H1 (cell line): ENCODE measurements around the gene PTPRD. TPM values are rescaled to one million over a fixed set of nuclear protein-coding genes. Genes with fewer than 3 reads are reported as not detected.

Experiments used
- CTCF ChIA-PET: fragments of 300-600 bp; sonication (Branson Sonifier 250); formaldehyde crosslinking; loops from one replicate; lab custom pipeline; 2021; ENCODE audit not compliant: partially characterized antibody; lab: Charles Lee
- POLR2A ChIA-PET: fragments of 300-600 bp; sonication (Branson Sonifier 250); formaldehyde crosslinking; loops from one replicate; lab custom pipeline; 2021; ENCODE audit warnings: inconsistent platforms; ENCODE audit not compliant: partially characterized antibody; lab: Charles Lee
- DNase-seq, 2 experiments: peaks; one replicate each; pipeline versions ENCODE4 v3.0.0 to v3.0.0-alpha.2; 2010 to 2022; ENCODE audit warnings: low spot score in 2 of 2, low read depth in 1 of 2, mixed read lengths in 1 of 2
- FAIRE-seq: peaks from 2 replicates; lab custom pipeline; 2011; peaks lifted over from hg19 to GRCh38; lab: Jason Lieb, UNC
- H2AFZ ChIP-seq: 2 replicates; pipeline ENCODE4 v1.8.1; 2012; ENCODE audit warnings: low read length, inconsistent platforms
- H2AK5ac ChIP-seq: 2 replicates; pipeline ENCODE4 v1.6.1; 2013; ENCODE audit warnings: low read depth, low read length
- H2BK120ac ChIP-seq: replicated peaks from 2 replicates; pipeline ENCODE3; 2013; ENCODE audit warnings: low read depth, low read length, inconsistent platforms
- H2BK12ac ChIP-seq: 2 replicates; pipeline ENCODE4 v1.6.1; 2013; ENCODE audit warnings: low read depth, low read length
- H2BK15ac ChIP-seq: 2 replicates; pipeline ENCODE4 v1.6.1; 2013; ENCODE audit warnings: low read length
- H2BK20ac ChIP-seq: 2 replicates; pipeline ENCODE4 v1.6.1; 2013; ENCODE audit warnings: low read length
- H2BK5ac ChIP-seq: 2 replicates; pipeline ENCODE4 v1.6.1; 2013; ENCODE audit warnings: low read depth, low read length
- H3K14ac ChIP-seq: 2 replicates; pipeline ENCODE4 v1.6.1; 2013; ENCODE audit warnings: inconsistent platforms; ENCODE audit not compliant: insufficient read length
- H3K18ac ChIP-seq: 2 replicates; pipeline ENCODE4 v1.6.1; 2013; ENCODE audit warnings: low read length; ENCODE audit errors: extremely low read depth
- H3K23ac ChIP-seq: 2 replicates; pipeline ENCODE4 v1.6.1; 2013; ENCODE audit warnings: inconsistent platforms; ENCODE audit not compliant: insufficient read length
- H3K23me2 ChIP-seq: 2 replicates; pipeline ENCODE4 v1.6.1; 2013; ENCODE audit warnings: low read depth, low read length
- H3K27ac ChIP-seq: 2 replicates; pipeline ENCODE4 v1.6.1; 2011; ENCODE audit warnings: low read depth, low read length, inconsistent platforms
- H3K27me3 ChIP-seq, 4 experiments: replicated peaks in 1 of 4; 1 replicate in 1 of 4; 2 replicates in 3 of 4; pipeline versions ENCODE4 v1.6.1 to v1.8.1; 2011 to 2013; ENCODE audit warnings: low read length in 3 of 4, mild to moderate bottlenecking in 3 of 4, inconsistent platforms in 2 of 4, mixed read lengths in 2 of 4, moderate library complexity in 1 of 4; ENCODE audit not compliant: control insufficient read depth in 3 of 4, insufficient read depth in 3 of 4; ENCODE audit errors: extremely low read depth in 1 of 4
- H3K36me3 ChIP-seq, 4 experiments: 2 replicates each; pipeline versions ENCODE4 v1.6.1 to v1.8.1; 2011 to 2013; ENCODE audit warnings: mild to moderate bottlenecking in 4 of 4, low read length in 3 of 4, moderate library complexity in 2 of 4, control low read depth in 1 of 4, inconsistent platforms in 1 of 4; ENCODE audit not compliant: insufficient read depth in 4 of 4, control insufficient read depth in 2 of 4
- H3K4ac ChIP-seq: replicated peaks from 2 replicates; pipeline ENCODE3; 2013; ENCODE audit warnings: low read length, low read depth, mixed read lengths, inconsistent platforms; ENCODE audit not compliant: insufficient read length
- H3K4me1 ChIP-seq, 4 experiments: replicated peaks in 1 of 4; 1 replicate in 1 of 4; 2 replicates in 3 of 4; pipeline versions ENCODE4 v1.6.1 to v1.8.1; 2011 to 2013; ENCODE audit warnings: low read length in 3 of 4, inconsistent platforms in 2 of 4, mixed read lengths in 1 of 4; ENCODE audit not compliant: insufficient read depth in 4 of 4, control insufficient read depth in 3 of 4
- H3K4me2 ChIP-seq, 2 experiments: 2 replicates each; pipeline versions ENCODE4 v1.6.1 to v1.8.1; 2011 to 2013; ENCODE audit warnings: low read depth in 2 of 2, low read length in 2 of 2, control low read depth in 1 of 2, inconsistent platforms in 1 of 2, mild to moderate bottlenecking in 1 of 2; ENCODE audit not compliant: insufficient read depth in 1 of 2
- H3K4me3 ChIP-seq, 4 experiments: fragments of 200-600, 300-600 bp in 1 of 4; sonication (generic), shearing (Covaris generic), sonication (Bioruptor Twin) in 1 of 4; 2 replicates each; pipeline versions ENCODE4 v1.5.1 to v1.8.1; 2011 to 2016; ENCODE audit warnings: low read length in 4 of 4, low read depth in 3 of 4, control low read depth in 2 of 4, inconsistent platforms in 2 of 4, mild to moderate bottlenecking in 2 of 4, mixed read lengths in 1 of 4, moderate library complexity in 1 of 4; ENCODE audit not compliant: insufficient read depth in 2 of 4; ENCODE audit errors: extremely low read depth in 1 of 4
- H3K56ac ChIP-seq: replicated peaks from 2 replicates; pipeline ENCODE3; 2013; ENCODE audit warnings: low read depth, mild to moderate bottlenecking, mixed read lengths, low read length, inconsistent platforms; ENCODE audit not compliant: insufficient read length
- H3K79me1 ChIP-seq: 2 replicates; pipeline ENCODE4 v1.6.1; 2013; ENCODE audit warnings: low read depth, low read length, control low read depth
- H3K79me2 ChIP-seq, 2 experiments: 2 replicates each; pipeline versions ENCODE4 v1.6.1 to v1.8.1; 2012 to 2013; ENCODE audit warnings: low read length in 2 of 2, mild to moderate bottlenecking in 2 of 2, inconsistent platforms in 1 of 2; ENCODE audit not compliant: insufficient read depth in 2 of 2, control insufficient read depth in 1 of 2
- H3K9ac ChIP-seq, 4 experiments: replicated peaks in 1 of 4; 1 replicate in 1 of 4; 2 replicates in 3 of 4; pipeline versions ENCODE4 v1.6.1 to v1.8.1; 2011 to 2013; ENCODE audit warnings: low read depth in 3 of 4, low read length in 3 of 4, control low read depth in 2 of 4, mild to moderate bottlenecking in 2 of 4, moderate library complexity in 2 of 4, inconsistent platforms in 1 of 4; ENCODE audit errors: extremely low read depth in 1 of 4
- H3K9me3 ChIP-seq, 2 experiments: 2 replicates each; pipeline versions ENCODE4 v1.6.1 to v1.8.1; 2012 to 2013; ENCODE audit warnings: mild to moderate bottlenecking in 2 of 2, moderate library complexity in 2 of 2, control low read depth in 1 of 2, inconsistent platforms in 1 of 2, low read depth in 1 of 2, low read length in 1 of 2, mixed read lengths in 1 of 2; ENCODE audit not compliant: insufficient read depth in 2 of 2
- H4K20me1 ChIP-seq, 2 experiments: replicated peaks in 1 of 2; 2 replicates each; pipeline versions ENCODE3 to v1.8.1; 2011 to 2013; ENCODE audit warnings: inconsistent platforms in 2 of 2, low read length in 2 of 2, mild to moderate bottlenecking in 1 of 2; ENCODE audit not compliant: insufficient read depth in 2 of 2, control insufficient read depth in 1 of 2
- H4K5ac ChIP-seq: 2 replicates; pipeline ENCODE4 v1.6.1; 2013; ENCODE audit warnings: low read length, low read depth, mixed read lengths, inconsistent platforms; ENCODE audit not compliant: insufficient read length
- H4K8ac ChIP-seq: 2 replicates; pipeline ENCODE4 v1.8.0; 2013; ENCODE audit warnings: mild to moderate bottlenecking, moderate library complexity, low read length, inconsistent platforms; ENCODE audit not compliant: insufficient read depth; ENCODE audit errors: extremely low read depth
- H4K91ac ChIP-seq: replicated peaks from 2 replicates; pipeline ENCODE3; 2013; ENCODE audit warnings: low read length, mixed read lengths, inconsistent platforms; ENCODE audit not compliant: insufficient read length
- CEBPB ChIP-seq: IDR thresholded peaks from 2 replicates; pipeline ENCODE4 v1.6.1; 2012; ENCODE audit warnings: low read depth, low read length
- SRF ChIP-seq: IDR thresholded peaks from 2 replicates; pipeline ENCODE4 v1.6.1; 2011; ENCODE audit warnings: mild to moderate bottlenecking, low read depth, low read length, moderate library complexity
- WGBS, 2 experiments: shearing (Covaris generic) in 1 of 2; methylation state at CpG; one replicate each; pipeline versions ENCODE4 v1.1.6 to v1.1.7; 2013 to 2015; ENCODE audit warnings: low lambda C conversion rate in 2 of 2, mixed read lengths in 2 of 2, inconsistent platforms in 1 of 2, low coverage in 1 of 2, missing lambda C conversion rate in 1 of 2; ENCODE audit not compliant: insufficient replicate concordance in 2 of 2, insufficient coverage in 1 of 2, insufficient read length in 1 of 2; ENCODE audit errors: extremely low coverage in 1 of 2, missing lambda C conversion rate in 1 of 2; 5-methylcytosine and 5-hydroxymethylcytosine counted together
- polyA plus RNA-seq, 7 experiments: library from polyadenylated mRNA; depleted of rRNA in 3 of 7; stranded (reverse) in 5 of 7; unstranded in 2 of 7; fragments of >200 nt in 5 of 7; fragments of 200-250 nt in 2 of 7; gene quantifications; 1 replicate in 5 of 7; 2 replicates in 1 of 7; 4 replicates in 1 of 7; pipeline versions ENCODE4 v1.2.1 to v1.2.3, GENCODE V29; 2011 to 2013; ENCODE audit warnings: missing spikeins in 2 of 7, mixed read lengths in 2 of 7
- total RNA-seq: library from RNA; stranded (reverse); fragmentation: NEBNext Ultra II Directional; extraction: Animal tissue kit (Norgen Biotek cat#: 25700); gene quantifications from 2 replicates; pipeline ENCODE4 v1.2.1, GENCODE V29; 2021

PTPRD gene
- total and polyA plus RNA-seq, 2 of the 8 experiments (the other 6 are each of a cell fraction or from before 2014, with no cell fraction given) = 17.2 to 77.0 TPM

DNA sequence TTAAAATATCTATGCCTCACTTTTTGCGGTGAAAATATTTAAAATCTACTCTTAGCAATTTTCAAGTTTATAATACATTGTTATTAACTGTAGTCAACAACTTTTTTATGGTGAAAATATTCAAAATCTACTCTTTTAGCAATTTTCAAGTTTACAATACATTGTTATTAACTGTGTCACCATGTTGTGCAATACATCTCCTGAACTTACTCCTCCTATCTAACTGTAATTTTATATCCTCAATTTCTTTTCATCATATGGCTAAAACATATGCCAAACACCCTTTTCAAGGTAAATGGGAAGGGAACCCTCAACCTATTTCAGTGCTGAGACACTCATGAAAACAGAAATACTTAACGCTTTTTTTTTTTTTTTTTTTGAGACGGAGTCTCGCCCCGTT lies 1830.6 kb downstream of the PTPRD start:
- Histone ChIP-seq H3K4me2 (no peak overlapping the region), H3K23ac (no peak overlapping the region), H3K14ac (no peak overlapping the region), H2BK12ac (no peak overlapping the region), H2BK20ac (no peak overlapping the region), H4K5ac (no peak overlapping the region), H2AK5ac (no peak overlapping the region), H2BK15ac (no peak overlapping the region), H2AFZ (no peak overlapping the region), H4K20me1 (no peaks in the 10 kb centered on the region), H4K8ac (no peak overlapping the region), H3K27me3 (no peaks in the 10 kb centered on the region), H3K4me1 (peaks cover 1 to 5% (median 3%) of the 10 kb centered on the region in 4 experiments; a peak in 4 of 7 replicates), H3K4ac (no peak overlapping the region), H3K56ac (no peak overlapping the region), H3K18ac (no peak overlapping the region), H3K9me3 (no peaks in the 10 kb centered on the region), H2BK5ac (no peak overlapping the region), H3K4me3 (no peak overlapping the region), H3K27ac (no peak overlapping the region), H3K79me1 (no peaks in the 10 kb centered on the region; the same call in 1 of the 2 replicates), H3K36me3 (no peaks in the 10 kb centered on the region), H3K79me2 (peaks cover 0 to 5% of the 10 kb centered on the region in 2 experiments; a peak in 1 of 4 replicates), H2BK120ac (no peak overlapping the region), H4K91ac (no peak overlapping the region), H3K23me2 (no peaks in the 10 kb centered on the region), H3K9ac (no peak overlapping the region)
- no peak for FAIRE-seq
- ChIA-PET CTCF (interaction anchor here (0.7 kb wide), 1 partner anchor 82 kb away, joined by 5 read pairs; no protein-coding TSS in a partner anchor), POLR2A (no interaction called here)
- WGBS, 2 experiments = 89% methylated on average over 4 of the region's 5 CpGs; no CpG with 5 or more reads in 1 of the 2 experiments
- DNase-seq = no peak
- TF ChIP-seq CEBPB = peak; percentile 19; the same call in 1 of the 2 replicates
- no peak for TF ChIP-seq SRF
